NCI-H1092 (cell line): ENCODE results near the gene SPINK4.
A peak's percentile ranks its signal among the peaks of the same experiment; 100 is the strongest.

ENCODE experiments used
- DNase-seq: peaks from one replicate; lab custom pipeline; 2025; lab: John Stamatoyannopoulos, UW

SPINK4 gene

GRCh38 chr9:33239921-33240320, at the start of gene SPINK4:
TSS of gene SPINK4 (plus strand) at chr9:33240167. CDS start at chr9:33240209, 42 bp downstream.
- DNase-seq, result no peak

- no peak for DNase-seq
Observed at GRCh38 chr9:33192493-33193255, 47.3 kb upstream of the SPINK4 start.

GRCh38 chr9:33193818-33194217, 46.1 kb upstream of the SPINK4 start:
- no peak for DNase-seq

GRCh38 chr9:33196736-33197135, 43.2 kb upstream of the SPINK4 start:
- no peak for DNase-seq

- DNase-seq, result no peak
Observed at GRCh38 chr9:33197279-33198152, 42.5 kb upstream of the SPINK4 start.

GRCh38 chr9:33198165-33198564, 41.8 kb upstream of the SPINK4 start:
- no peak for DNase-seq

GRCh38 chr9:33202018-33202417, 37.9 kb upstream of the SPINK4 start:
- DNase-seq, result no peak

- DNase-seq, result no peak
Observed at GRCh38 chr9:33202552-33203201, 37.3 kb upstream of the SPINK4 start.

GRCh38 chr9:33209394-33209793, 30.6 kb upstream of the SPINK4 start:
- DNase-seq, result no peak

GRCh38 chr9:33210006-33210715, 29.8 kb upstream of the SPINK4 start:
- no peak for DNase-seq

- DNase-seq, result no peak
Observed at GRCh38 chr9:33211695-33212393, 28.1 kb upstream of the SPINK4 start.

GRCh38 chr9:33220681-33221567, 19.0 kb upstream of the SPINK4 start:
- DNase-seq, result no peak

GRCh38 chr9:33221568-33221884, 18.4 kb upstream of the SPINK4 start:
- DNase-seq, result no peak

GRCh38 chr9:33222031-33222430, 17.9 kb upstream of the SPINK4 start:
- DNase-seq, result no peak

GRCh38 chr9:33223696-33224095, 16.3 kb upstream of the SPINK4 start:
- DNase-seq, result no peak

- DNase-seq, result peak; percentile 48
Observed at GRCh38 chr9:33225319-33226147, 14.4 kb upstream of the SPINK4 start.

GRCh38 chr9:33227008-33227398, 13.0 kb upstream of the SPINK4 start:
- DNase-seq, result no peak

- DNase-seq, result no peak
Observed at GRCh38 chr9:33227741-33228140, 12.2 kb upstream of the SPINK4 start.

GRCh38 chr9:33228606-33229005, 11.4 kb upstream of the SPINK4 start:
- DNase-seq, result no peak
